GM23338 (cell line): Measurements from ENCODE around the gene GARS1. TPM values are rescaled to one million over a fixed set of nuclear protein-coding genes. Genes with fewer than 3 reads are reported as not detected.

Source experiments
- ATAC-seq: fragments of 200-7000 bp; cut with Tn5 transposase; 3 replicates; pipeline ENCODE4 v1.9.1; 2020
- DNase-seq: peaks from one replicate; pipeline ENCODE4 v3.0.0-alpha.2; 2015; ENCODE audit warnings: low spot score
- H2AFZ ChIP-seq: fragments of 200-600 bp; sonication (generic); 2 replicates; pipeline ENCODE4 v1.8.0; 2016; ENCODE audit warnings: antibody characterized with exemption, mild to moderate bottlenecking, moderate library complexity
- H3F3A ChIP-seq: fragments of 200-600 bp; sonication (generic); replicated peaks from 2 replicates; pipeline ENCODE4 v1.8.0; 2017; ENCODE audit warnings: antibody characterized with exemption, mixed run types, low read depth
- H3K27ac ChIP-seq: fragments of 200-600 bp; sonication (generic); 2 replicates; pipeline ENCODE4 v1.6.1; 2016; ENCODE audit warnings: low read depth
- H3K27me3 ChIP-seq: fragments of 200-600 bp; sonication (generic); 2 replicates; pipeline ENCODE4 v1.8.0; 2016; ENCODE audit warnings: mild to moderate bottlenecking, mixed run types, moderate library complexity; ENCODE audit not compliant: insufficient read depth
- H3K36me3 ChIP-seq: fragments of 200-600 bp; sonication (generic); 2 replicates; pipeline ENCODE4 v1.8.0; 2016; ENCODE audit warnings: mild to moderate bottlenecking; ENCODE audit not compliant: insufficient read depth
- H3K4me1 ChIP-seq: fragments of 200-600 bp; sonication (generic); 2 replicates; pipeline ENCODE4 v1.8.0; 2016; ENCODE audit warnings: mild to moderate bottlenecking, moderate library complexity; ENCODE audit not compliant: insufficient read depth
- H3K4me2 ChIP-seq: fragments of 200-600 bp; sonication (generic); 2 replicates; pipeline ENCODE4 v1.7.1; 2017; ENCODE audit warnings: mixed run types
- H3K4me3 ChIP-seq: fragments of 200-600 bp; sonication (generic); 2 replicates; pipeline ENCODE4 v1.6.1; 2016; ENCODE audit warnings: mixed run types
- H3K79me2 ChIP-seq: fragments of 200-600 bp; sonication (generic); replicated peaks from 2 replicates; pipeline ENCODE4 v1.8.0; 2017; ENCODE audit warnings: mild to moderate bottlenecking; ENCODE audit not compliant: insufficient read depth
- H3K9me2 ChIP-seq: fragments of 200-600 bp; sonication (generic); 2 replicates; pipeline ENCODE4 v1.8.0; 2017; ENCODE audit not compliant: insufficient read depth
- H4K20me1 ChIP-seq: fragments of 200-600 bp; sonication (generic); replicated peaks from 2 replicates; pipeline ENCODE4 v1.8.0; 2017; ENCODE audit warnings: mild to moderate bottlenecking; ENCODE audit not compliant: insufficient read depth
- H3K27ac Mint-ChIP-seq: 2 replicates; pipeline ENCODE4 v1.8.0; 2020; ENCODE audit warnings: inconsistent platforms, mild to moderate bottlenecking, moderate library complexity, mixed read lengths
- H3K27me3 Mint-ChIP-seq: 3 replicates; pipeline ENCODE4 v1.8.0; 2022; ENCODE audit warnings: low read depth, mild to moderate bottlenecking, moderate library complexity, mixed read lengths, inconsistent platforms; ENCODE audit not compliant: insufficient read depth, poor library complexity
- H3K36me3 Mint-ChIP-seq: 3 replicates; pipeline ENCODE4 v1.8.0; 2021; ENCODE audit warnings: low read depth, mild to moderate bottlenecking, inconsistent platforms, moderate library complexity, mixed read lengths
- H3K4me1 Mint-ChIP-seq: 3 replicates; pipeline ENCODE4 v1.8.0; 2020; ENCODE audit warnings: mild to moderate bottlenecking, inconsistent platforms, mixed read lengths
- H3K4me3 Mint-ChIP-seq: 3 replicates; pipeline ENCODE4 v1.8.0; 2021; ENCODE audit warnings: moderate library complexity, mild to moderate bottlenecking, inconsistent platforms, mixed read lengths
- H3K9me3 Mint-ChIP-seq: 3 replicates; pipeline ENCODE4 v1.8.0; 2020; ENCODE audit warnings: moderate library complexity, mild to moderate bottlenecking, inconsistent platforms, mixed read lengths
- EZH2 ChIP-seq: fragments of 200-600 bp; sonication (generic); IDR thresholded peaks from one replicate; pipeline ENCODE4 v1.8.0; 2017; ENCODE audit warnings: antibody characterized with exemption, mild to moderate bottlenecking, low read depth; ENCODE audit not compliant: unreplicated experiment
- JUNB ChIP-seq: IDR thresholded peaks from one replicate; pipeline ENCODE4 v1.6.1; 2016; ENCODE audit warnings: antibody characterized with exemption; ENCODE audit not compliant: unreplicated experiment
- STAT1 ChIP-seq: IDR thresholded peaks from one replicate; pipeline ENCODE4 v1.6.1; 2016; ENCODE audit warnings: antibody characterized with exemption; ENCODE audit not compliant: unreplicated experiment
- ZNF462 ChIP-seq: fragments of 250-450 bp; sonication (Bioruptor Pico); IDR thresholded peaks from 2 replicates; pipeline ENCODE4 v1.5.0; 2020; ENCODE audit warnings: mild to moderate bottlenecking, moderate library complexity
- polyA plus RNA-seq: library from polyadenylated mRNA; unstranded; fragments of >200 nt; fragmentation: Nextera tagmentation; extraction: Ambion mirVana; gene quantifications from 2 replicates; pipeline ENCODE4 v1.2.1, GENCODE V29; 2016
- total RNA-seq: library from RNA; depleted of rRNA; stranded (reverse); fragments of >200 nt; shearing (Covaris generic); gene quantifications from 2 replicates; pipeline ENCODE4 v1.2.3, GENCODE V29; 2014
- TF ChIP-seq, protein P1 (sequence below): IDR thresholded peaks from one replicate; pipeline ENCODE4 v1.6.1; 2018; ENCODE audit warnings: antibody characterized with exemption; ENCODE audit not compliant: unreplicated experiment
- TF ChIP-seq, protein P2 (sequence below): IDR thresholded peaks from 2 replicates; pipeline ENCODE4 v1.6.1; 2016; ENCODE audit warnings: antibody characterized with exemption
- TF ChIP-seq, protein P3 (sequence below), 2 experiments: fragments of 200-600 bp in 1 of 2; sonication (generic) in 1 of 2; conservative IDR thresholded peaks; 2 replicates each; pipeline versions ENCODE4 v1.5.1 to v1.6.1; 2016 to 2017; ENCODE audit warnings: antibody characterized with exemption in 2 of 2, low read depth in 2 of 2, mild to moderate bottlenecking in 2 of 2, moderate library complexity in 1 of 2

Gene GARS1
- total and polyA plus RNA-seq, 2 experiments from 2014 or later = 207 to 241 TPM

- Mint-ChIP-seq H3K36me3 (peaks cover 93% of the 10 kb centered on the region), H3K4me3 (no peak overlapping the region), H3K4me1 (no peaks in the 10 kb centered on the region), H3K27ac (no peak overlapping the region), H3K27me3 (peaks cover 2% of the 10 kb centered on the region), H3K9me3 (no peaks in the 10 kb centered on the region)
- ATAC-seq = no peak
- H3K36me3 ChIP-seq = peaks cover 90% of the 10 kb centered on the region
- no peak overlapping the region for H3K4me3 ChIP-seq
- peaks cover 91% of the 10 kb centered on the region for H3K79me2 ChIP-seq
- H3K9me2 ChIP-seq = no peaks in the 10 kb centered on the region
- TF ChIP-seq JUNB = no peak
- TF ChIP-seq, protein P1, sequence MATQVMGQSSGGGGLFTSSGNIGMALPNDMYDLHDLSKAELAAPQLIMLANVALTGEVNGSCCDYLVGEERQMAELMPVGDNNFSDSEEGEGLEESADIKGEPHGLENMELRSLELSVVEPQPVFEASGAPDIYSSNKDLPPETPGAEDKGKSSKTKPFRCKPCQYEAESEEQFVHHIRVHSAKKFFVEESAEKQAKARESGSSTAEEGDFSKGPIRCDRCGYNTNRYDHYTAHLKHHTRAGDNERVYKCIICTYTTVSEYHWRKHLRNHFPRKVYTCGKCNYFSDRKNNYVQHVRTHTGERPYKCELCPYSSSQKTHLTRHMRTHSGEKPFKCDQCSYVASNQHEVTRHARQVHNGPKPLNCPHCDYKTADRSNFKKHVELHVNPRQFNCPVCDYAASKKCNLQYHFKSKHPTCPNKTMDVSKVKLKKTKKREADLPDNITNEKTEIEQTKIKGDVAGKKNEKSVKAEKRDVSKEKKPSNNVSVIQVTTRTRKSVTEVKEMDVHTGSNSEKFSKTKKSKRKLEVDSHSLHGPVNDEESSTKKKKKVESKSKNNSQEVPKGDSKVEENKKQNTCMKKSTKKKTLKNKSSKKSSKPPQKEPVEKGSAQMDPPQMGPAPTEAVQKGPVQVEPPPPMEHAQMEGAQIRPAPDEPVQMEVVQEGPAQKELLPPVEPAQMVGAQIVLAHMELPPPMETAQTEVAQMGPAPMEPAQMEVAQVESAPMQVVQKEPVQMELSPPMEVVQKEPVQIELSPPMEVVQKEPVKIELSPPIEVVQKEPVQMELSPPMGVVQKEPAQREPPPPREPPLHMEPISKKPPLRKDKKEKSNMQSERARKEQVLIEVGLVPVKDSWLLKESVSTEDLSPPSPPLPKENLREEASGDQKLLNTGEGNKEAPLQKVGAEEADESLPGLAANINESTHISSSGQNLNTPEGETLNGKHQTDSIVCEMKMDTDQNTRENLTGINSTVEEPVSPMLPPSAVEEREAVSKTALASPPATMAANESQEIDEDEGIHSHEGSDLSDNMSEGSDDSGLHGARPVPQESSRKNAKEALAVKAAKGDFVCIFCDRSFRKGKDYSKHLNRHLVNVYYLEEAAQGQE = no peak
- no peak for TF ChIP-seq EZH2
- TF ChIP-seq STAT1 = no peak
- no peak for TF ChIP-seq ZNF462 (CRISPR knock-in tag)
- TF ChIP-seq, protein P2, sequence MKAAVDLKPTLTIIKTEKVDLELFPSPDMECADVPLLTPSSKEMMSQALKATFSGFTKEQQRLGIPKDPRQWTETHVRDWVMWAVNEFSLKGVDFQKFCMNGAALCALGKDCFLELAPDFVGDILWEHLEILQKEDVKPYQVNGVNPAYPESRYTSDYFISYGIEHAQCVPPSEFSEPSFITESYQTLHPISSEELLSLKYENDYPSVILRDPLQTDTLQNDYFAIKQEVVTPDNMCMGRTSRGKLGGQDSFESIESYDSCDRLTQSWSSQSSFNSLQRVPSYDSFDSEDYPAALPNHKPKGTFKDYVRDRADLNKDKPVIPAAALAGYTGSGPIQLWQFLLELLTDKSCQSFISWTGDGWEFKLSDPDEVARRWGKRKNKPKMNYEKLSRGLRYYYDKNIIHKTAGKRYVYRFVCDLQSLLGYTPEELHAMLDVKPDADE = no peak
- TF ChIP-seq, protein P3, sequence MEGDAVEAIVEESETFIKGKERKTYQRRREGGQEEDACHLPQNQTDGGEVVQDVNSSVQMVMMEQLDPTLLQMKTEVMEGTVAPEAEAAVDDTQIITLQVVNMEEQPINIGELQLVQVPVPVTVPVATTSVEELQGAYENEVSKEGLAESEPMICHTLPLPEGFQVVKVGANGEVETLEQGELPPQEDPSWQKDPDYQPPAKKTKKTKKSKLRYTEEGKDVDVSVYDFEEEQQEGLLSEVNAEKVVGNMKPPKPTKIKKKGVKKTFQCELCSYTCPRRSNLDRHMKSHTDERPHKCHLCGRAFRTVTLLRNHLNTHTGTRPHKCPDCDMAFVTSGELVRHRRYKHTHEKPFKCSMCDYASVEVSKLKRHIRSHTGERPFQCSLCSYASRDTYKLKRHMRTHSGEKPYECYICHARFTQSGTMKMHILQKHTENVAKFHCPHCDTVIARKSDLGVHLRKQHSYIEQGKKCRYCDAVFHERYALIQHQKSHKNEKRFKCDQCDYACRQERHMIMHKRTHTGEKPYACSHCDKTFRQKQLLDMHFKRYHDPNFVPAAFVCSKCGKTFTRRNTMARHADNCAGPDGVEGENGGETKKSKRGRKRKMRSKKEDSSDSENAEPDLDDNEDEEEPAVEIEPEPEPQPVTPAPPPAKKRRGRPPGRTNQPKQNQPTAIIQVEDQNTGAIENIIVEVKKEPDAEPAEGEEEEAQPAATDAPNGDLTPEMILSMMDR (conservative IDR thresholded peaks at IDR 0.05; ENCODE audit: low read depth in 2 of 2) = no peak
- peaks cover 48% of the 10 kb centered on the region for H4K20me1 ChIP-seq
- DNase-seq = no peak
- H3K27me3 ChIP-seq = no peaks in the 10 kb centered on the region
- no peak overlapping the region for H3K27ac ChIP-seq
- H2AFZ ChIP-seq = no peak overlapping the region
- H3F3A ChIP-seq = no peaks in the 10 kb centered on the region
- H3K4me2 ChIP-seq = no peak overlapping the region
- no peaks in the 10 kb centered on the region for H3K4me1 ChIP-seq
These were observed 11.2 kb downstream of the GARS1 start for GRCh38 chr7:30605832-30606231.
